Measurements from ENCODE around the gene RNF157. TPM values are rescaled to one million over a fixed set of nuclear protein-coding genes. Genes with fewer than 3 reads are reported as not detected.

Gene RNF157
- total RNA-seq, 1 donor from 2014 or later = 0.32 TPM

DNA sequence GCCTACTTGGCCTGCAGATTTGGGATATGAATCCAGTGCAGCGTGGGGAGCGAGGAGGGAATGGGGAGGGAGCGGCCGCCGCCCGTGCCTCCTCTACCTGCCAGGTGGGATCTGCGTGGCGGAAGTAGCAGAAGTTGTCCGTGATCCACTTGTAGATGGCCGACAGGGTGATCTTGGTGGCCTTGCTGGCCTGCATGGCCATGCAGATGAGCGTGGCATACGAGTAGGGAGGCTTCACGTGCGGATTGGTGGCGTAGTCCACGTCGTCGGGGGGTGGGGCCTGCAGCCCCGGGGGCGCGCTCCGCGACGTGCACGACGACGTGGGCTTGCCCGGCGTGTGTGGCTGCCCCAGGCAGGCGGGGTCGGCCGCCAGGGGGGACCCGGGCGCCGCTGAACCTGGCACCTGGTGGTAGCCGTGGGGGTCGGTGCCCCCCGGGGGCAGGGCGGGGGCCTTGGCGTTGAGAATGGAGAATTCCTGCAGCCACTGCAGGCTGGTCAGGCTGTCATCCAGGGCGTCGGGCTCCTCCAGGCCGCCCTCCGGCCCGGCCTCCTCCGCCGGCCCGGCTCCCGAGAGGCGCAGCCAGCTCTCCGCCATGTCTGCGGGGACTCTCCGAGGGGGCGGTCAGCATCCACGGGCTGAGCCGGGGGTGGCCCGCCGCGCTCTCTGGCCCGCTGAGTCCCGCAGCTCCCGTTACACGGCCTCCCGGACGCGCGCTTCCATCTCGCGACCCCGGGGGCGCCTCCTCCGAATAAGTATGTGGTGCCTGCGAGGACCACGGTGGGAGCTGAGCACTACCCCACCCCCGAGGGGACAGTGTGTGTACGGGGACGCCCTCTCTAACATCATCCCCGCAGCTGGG, 100.3 kb downstream of the RNF157 start:
- no peak for ATAC-seq

DNA sequence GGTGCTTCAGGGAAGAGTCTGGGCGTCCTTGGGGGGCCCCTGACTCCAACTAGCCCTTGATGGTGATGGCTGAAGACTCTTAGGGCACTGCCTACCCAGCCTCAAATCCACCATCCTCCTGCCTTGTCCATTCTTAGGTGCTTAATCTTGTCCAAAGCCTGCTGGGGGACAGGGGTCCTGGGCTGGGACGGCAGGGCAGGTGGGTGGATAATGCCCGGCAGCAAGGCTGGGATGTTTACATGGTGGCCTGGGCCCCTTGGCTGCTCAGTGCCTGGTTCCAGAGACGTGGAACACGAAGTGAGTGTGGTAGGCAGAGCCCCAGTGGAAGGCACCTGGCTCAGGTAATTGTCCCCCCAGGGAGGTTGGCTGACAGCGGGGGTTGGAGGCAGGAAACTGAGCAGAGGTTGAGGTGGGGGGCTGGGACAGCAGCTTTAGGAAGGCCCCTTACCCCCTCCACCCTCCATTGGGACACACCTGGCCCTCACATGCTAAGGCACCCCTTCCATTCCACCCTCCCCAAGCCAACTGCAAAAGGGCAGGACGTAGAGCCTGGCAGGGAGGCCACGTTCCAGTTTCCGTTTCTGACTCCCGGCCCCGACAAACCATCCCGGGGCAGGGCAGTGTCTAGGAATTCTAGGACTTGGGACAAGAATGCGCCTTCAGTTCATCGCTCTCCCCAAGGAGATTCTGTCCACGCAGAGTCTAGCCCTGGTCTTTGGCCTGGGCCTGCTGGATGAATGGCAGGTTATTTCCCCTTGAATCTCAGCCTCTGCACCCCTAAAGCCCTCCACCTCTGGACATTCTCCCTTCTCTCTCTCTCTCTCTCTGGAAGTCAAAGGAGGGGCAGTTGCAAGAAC, 101.2 kb downstream of the RNF157 start:
- ATAC-seq = no peak

DNA sequence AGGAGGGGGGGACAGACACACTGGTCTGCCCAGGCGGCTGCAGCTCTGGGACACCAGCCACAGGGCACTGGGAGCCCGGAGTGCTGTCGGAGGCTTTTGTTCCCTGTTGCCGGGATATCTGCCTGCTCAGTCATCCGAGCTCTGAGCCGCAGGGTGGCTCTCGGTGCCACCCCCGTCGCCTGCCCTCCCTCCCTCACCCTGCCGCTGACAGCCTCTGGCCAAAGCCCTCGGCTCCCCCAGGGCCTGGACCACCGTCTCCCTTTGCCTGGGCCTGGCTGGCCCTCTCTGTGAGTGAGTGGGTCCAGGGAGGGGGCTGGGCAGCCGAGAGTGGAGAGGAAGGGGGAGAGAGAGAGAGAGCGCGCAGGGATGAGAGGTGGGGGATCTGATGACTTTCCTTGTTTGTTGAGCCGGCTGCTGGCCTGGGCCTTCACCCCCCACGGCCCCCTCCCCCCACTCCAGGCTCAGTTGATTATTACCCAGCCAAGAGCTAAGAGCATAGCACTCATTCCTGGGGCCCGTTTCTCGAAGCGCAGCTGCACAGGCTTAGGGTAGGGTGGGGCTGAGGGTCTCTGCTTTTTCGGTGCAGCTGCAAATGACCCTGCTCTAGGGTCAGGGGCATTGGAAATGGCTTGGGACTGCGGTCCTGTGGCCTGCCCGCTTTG, 101.9 kb downstream of the RNF157 start:
- no peak for ATAC-seq

- ATAC-seq = no peak
Observed at GRCh38 chr17:76137351-76138233, 102.7 kb downstream of the RNF157 start.

DNA sequence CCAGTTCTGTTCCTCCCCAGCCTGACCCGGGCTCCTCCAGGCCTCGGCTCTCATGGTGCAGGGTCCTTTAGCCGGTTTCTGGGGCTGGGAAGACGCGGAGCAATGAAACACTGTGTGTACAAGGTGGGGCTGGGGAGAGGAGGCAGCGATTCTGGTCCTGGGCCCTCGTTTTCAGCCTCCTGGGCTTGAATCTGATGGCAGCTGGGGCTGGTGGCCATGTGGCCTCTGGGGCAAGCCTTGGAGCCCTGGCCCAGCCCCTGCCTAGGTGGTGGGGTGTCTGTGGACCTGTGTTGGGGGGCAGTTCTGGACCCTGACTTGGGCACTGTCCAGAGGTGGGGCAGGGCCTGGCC, 103.3 kb downstream of the RNF157 start:
- no peak for ATAC-seq

- ATAC-seq = no peak
Observed at GRCh38 chr17:76136276-76137000, 103.9 kb downstream of the RNF157 start.

- ATAC-seq = no peak
Observed at GRCh38 chr17:76135810-76136188, 104.5 kb downstream of the RNF157 start.

DNA sequence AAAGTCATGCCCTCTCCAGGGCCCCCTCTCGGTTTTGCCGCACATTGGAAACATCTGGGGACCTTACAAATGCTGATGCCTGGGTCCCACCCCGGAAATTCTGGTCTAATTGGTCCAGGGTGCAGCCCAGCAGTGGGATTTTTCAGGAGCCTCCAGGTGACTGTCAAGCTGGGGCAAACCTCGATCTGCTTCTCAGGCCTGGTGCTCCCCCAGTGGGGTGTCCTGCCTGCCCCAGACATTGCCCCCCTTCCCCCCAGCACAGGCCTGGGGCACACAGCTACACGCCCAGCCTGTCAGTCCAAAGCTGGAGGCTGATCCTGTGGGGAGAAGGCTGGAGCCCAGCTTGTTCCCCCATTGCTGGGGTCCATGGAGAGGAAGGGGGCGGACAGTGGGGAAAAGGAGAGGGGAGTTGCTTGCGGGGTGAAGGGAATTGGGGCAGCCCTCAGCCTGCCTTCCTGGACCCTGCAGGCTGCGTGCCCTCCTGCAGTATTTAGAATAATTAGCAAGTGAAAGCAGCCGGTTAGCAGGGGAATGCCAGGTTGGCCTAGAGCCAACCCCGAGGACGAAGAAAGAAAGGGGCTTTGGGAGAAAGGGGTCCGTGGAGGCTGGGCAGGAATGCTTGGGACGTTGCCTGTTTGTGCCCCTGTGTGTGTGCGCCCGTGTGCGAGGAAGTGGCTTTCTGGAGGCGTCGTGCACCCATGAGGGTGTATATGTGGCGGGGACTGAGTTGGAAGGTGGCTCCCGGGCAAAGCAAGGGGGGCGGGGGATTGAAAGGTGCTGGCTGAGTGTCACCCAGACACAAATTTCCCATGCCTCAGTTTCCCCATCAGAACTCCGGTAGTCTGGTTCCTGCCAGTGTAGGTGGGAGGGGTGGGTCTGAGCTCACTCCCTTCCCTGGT, 105.1 kb downstream of the RNF157 start:
- no peak for ATAC-seq

DNA sequence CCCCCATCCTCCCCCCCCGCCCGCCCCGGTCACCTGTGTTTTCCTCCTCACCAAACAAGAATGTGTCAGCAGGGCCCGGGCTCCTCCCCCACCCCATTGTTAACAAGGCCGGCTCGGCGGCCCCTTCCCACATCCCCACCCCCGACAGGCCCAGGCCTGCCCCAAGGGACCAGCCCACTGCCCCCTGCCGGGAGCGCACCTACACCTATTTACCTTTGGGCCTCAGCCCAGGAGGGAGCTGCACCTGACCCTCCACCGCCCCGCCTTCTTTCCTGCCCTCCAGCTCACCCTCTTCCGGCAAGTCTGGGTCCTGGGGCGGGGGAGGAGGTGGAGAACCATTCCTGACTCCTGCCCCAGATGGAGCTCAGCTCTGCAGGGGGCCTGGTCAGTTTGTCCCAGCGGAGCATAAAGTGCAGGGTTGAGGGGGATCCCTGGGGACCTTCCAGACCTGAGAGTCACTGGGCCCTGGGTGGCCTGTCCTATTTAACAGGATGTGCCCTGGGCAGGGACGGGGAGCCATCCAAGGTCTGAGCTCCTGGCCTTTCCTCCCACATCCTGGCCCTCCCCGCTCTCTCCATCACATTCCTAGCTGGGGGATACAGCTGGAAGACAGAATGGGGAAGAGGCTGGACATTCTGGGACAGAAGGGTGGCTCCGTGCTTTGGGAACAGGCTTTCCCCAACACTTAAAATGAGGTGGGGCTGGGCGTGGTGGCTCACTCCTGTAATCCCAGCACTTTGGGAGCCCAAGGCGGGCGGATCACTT, 107.5 kb downstream of the RNF157 start:
- ATAC-seq = peak; percentile 95

DNA sequence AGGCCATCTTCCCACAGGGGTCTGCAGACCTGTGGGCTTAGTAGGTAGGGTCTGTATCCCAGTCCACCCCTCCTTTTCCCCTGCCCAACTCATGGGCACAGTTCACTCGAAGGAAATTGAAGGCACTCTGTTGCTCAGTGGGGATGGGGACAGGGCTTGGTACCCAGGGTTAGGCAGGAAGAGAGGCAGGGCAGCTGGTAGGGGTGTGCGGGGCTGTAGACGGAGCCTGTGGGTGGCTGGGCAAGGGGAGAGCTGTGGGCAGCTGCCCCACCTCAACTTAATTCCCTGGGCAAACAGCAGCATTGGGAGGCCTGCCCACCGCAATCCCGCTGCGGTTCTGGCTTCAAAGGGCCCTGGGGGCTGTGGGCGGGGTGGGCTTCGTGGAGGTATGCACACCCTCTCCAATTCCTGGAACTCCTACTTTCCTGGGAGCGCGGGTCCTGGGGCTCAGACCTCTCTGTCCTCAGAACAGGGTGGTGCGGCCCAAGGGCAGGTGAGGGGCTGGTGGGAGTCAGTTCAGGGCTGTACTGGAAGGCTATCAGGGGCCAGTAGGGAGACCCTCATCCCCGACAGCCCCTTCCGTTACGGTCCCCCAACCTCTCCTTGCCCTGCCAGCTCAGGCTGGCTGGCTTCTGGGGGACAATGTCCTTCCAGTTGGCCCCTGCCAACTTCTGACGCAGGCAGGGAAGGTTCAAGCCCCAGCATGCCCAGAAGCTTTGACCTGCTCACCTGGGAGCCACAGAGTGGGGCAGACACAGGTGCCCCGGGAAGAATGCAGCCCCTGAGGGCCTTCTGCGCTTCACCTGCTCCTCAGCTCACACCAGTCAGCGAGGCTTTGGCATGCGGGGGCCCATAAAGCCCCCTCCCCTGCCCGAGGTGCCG, 108.4 kb downstream of the RNF157 start:
- ATAC-seq = peak; percentile 74

- no peak for ATAC-seq
Observed at GRCh38 chr17:76131051-76131691, 109.1 kb downstream of the RNF157 start.

DNA sequence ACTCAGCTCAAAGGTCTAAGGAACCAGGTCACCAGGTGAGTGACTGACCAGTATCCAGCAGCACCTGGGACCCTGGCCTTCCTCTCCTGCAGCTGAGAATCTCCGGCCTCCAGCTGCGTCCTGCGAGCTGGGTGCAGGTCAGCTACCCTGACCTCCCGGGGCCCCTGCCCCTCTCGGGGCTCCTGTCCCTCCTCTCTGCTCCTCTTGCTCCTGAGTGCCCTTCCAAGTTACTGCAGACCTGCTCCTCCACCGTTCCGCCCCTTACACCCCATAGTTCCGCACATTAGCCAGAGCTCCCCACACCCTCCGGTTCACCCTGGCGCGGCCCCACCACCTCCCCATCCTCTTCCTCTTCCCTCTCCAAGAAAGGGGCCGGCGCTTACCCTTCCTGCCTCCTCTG, 109.8 kb downstream of the RNF157 start:
- ATAC-seq = no peak

DNA sequence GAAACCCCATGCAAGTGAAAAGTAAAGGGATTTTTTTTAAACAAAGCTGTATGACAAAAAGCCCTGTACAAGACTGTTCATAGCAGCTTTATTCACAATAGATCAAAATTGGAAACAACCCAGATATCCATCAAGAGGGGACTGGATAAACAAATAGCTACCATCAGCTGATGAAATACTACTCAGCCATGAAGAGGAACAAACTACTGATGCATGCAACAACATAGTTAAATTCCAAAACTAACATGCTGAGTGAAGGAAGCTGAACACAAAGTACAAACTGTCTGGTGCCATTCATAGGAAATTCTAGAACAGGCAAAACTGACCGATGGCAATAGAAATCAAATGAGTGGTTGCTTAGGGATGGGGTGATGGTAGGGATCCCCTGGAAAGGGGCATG, 114.4 kb downstream of the RNF157 start:
- no peak for ATAC-seq

DNA sequence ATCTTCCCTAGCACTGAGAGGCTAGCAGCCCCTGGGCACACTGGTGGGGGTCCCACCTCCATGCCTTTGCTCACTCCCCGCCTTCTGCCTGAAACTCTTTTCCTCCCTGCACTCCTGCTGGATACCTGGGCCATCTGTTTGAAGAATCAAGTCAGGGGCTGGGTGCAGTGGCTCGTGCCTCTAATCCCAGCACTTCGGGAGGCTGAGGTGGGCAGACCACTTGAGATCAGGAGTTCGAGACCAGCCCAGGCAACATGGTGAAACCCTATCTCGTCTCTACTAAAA, 115.0 kb downstream of the RNF157 start:
- no peak for ATAC-seq

GRCh38 chr17:76124582-76125390, 115.5 kb downstream of the RNF157 start:
- no peak for ATAC-seq

DNA sequence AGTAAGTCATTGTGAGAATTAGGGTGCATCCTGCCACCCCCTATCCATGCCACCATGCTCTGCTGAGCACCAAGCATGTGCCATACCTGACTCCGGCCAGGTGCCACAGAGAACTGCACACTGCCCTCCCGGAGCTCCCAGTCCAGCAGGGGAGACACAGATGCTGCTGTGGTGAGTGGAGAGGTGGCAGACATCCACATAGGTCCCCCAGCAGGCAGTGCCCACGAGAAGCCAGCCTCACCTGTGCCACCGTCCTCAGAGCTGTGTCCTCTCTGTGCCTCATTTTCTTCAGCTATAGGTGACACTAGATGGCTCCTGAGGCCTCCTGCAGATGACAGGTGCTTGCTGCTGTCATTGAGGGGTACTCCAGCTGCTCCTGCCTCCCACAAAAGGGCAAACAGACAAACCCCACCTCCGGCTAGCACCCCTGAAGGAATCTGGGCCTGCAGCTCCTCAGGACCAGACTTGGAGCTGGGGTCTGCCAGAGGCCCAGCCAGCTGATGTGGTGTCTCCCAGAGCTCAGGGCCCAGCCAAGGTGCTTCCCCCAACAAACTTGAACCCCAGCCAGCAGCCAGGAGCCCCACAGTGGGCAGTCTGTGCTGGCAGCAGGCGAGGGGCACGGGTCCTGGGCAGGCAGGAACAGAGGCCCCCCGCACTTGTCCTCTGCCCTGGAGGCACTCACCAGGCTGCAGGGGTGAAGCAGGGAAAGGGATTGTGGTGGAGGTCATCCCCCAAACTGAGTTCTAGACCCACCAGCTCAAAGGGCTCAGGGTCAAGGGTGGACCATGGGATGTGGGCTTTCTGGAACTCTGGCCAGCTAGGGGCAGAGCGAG, 116.3 kb downstream of the RNF157 start:
- no peak for ATAC-seq

DNA sequence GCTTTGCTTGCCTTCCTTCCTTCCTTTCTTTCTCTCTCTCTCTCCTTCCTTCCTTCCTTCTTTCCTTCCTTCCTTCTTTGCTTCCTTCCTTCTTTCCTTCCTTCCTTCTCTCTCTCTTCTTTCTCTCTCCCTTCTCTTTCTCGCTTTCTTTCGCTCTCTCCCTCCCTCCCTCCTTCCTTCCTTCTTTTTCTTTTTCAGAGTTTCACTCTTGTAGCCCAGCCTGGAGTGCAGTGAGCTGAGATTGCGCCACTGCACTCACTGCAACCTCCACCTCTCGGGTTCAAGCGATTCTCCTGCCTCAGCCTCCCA, 117.1 kb downstream of the RNF157 start:
- no peak for ATAC-seq

Data from esophagus mucosa (tissue), 1 donor.